Left renal cortex interstitium (tissue), 4 donors: ENCODE data around the gene ITGA11. TPM values are rescaled to one million over a fixed set of nuclear protein-coding genes. Genes with fewer than 3 reads are reported as not detected.

Source experiments
- DNase-seq, 4 donors: peaks; one replicate each; pipeline ENCODE4 v3.0.0-alpha.2; 2013; ENCODE audit warnings: low read depth in 4 of 4, low spot score in 2 of 4, missing footprints in 1 of 4
- polyA plus RNA-seq, 4 donors: library from polyadenylated mRNA; unstranded; fragments of 120-200 nt; gene quantifications; one replicate each; pipeline ENCODE4 v1.2.1, GENCODE V29; 2013; ENCODE audit not compliant: insufficient read length in 4 of 4

The ITGA11 gene
- polyA plus RNA-seq, 4 donors = 2.6 to 5.8 (median 4.1) TPM

DNA sequence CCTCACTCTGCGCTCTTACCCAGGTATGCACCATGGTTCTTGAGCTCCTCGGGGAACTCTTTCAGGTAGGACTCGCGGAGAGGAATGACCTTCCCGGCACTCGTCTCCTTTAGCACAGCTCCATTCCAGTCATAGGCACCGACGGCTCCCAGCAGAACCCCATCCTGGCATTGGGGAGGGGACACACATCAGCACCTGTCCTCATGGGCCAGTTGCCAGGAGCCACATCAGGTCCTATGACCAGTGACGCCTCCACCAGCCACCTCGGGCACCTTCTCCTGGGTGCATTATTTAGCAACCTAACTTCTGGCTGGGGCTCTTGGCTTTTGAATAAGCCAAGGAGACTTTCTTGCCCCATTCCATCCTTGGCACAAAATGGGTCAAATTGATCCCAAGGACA, 92.5 kb downstream of the ITGA11 start:
- no peak for DNase-seq

GRCh38 chr15:68337826-68338225, 94.1 kb downstream of the ITGA11 start:
- no peak for DNase-seq

DNA sequence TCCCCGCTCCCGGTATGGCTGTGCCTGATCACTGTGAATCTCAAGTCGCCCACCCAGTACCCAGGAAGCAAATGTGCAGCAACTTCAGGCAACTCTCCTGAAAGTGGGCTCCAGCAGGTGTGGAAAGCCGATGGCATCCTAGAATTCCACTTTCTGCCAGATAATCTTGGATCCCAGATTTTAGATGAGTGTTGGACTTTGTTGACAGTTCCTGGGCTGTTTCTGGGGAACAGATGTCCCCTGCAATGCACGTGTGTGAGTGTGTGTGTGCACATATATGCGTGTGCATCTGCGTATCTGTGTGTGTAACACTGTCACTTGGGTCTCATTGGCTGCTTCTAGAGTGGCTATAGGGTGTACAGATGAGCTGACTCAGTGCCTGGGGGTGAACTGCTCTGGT, 95.4 kb downstream of the ITGA11 start:
- DNase-seq = no peak

GRCh38 chr15:68335655-68336054, 96.3 kb downstream of the ITGA11 start:
- no peak for DNase-seq

- DNase-seq = no peak
These were observed 96.7 kb downstream of the ITGA11 start for GRCh38 chr15:68335251-68335650.

DNA sequence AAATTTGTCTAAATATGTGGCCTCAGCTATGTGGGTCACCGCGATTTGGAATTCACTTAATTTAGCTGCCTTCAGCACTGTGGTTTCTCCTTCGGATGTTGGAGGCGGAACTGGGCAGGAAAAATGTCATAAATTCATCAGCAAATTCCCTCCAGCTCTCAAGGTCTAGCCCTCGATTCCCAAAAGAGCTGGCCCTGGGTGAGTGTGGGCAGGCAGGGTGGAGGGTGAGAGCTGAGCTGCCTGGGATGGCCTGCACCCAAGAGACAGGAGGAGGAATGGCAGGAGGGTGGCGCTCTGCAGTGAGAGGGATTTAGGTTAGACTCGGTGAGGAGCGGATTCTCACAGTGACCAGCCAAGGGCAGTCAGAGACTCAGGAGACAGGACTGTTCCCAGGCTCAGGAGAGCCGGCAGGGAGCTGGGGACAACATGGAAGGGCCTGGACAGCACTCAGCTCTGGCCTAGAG, 97.3 kb downstream of the ITGA11 start:
- no peak for DNase-seq

DNA sequence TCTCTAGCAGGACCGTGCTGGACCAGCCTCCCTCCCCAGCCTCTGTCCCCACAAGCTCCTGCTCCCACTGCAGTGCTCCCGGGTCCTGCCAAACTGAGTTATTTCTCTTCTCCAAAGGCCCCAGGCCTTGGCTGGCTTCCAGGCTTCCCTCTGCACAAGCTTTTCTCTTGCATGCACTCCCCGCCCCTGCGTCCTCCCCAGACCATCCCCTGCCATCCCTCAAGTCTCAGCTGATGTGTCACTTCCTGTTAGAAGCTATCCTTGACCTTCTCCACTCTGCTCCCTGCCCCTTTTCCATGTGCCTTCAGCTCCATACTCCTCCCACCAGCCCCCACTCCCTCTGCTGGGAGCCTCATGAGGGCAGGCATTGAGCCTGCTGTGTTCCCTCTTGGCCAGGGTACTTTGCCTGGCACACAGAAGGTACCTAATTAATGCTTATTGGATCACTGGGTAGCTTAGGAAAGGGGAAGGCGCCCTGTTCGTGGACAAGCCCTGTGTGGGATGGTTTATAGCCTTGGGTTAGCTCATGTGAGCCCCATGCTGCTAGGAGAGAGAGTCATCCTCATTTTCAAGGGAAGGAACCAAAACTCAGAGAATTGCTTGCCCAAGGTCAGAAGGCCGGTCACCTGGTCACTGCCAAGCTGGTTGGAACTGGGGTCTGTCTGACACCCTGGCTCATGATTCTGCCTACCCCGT, 98.0 kb downstream of the ITGA11 start:
- DNase-seq = no peak

DNA sequence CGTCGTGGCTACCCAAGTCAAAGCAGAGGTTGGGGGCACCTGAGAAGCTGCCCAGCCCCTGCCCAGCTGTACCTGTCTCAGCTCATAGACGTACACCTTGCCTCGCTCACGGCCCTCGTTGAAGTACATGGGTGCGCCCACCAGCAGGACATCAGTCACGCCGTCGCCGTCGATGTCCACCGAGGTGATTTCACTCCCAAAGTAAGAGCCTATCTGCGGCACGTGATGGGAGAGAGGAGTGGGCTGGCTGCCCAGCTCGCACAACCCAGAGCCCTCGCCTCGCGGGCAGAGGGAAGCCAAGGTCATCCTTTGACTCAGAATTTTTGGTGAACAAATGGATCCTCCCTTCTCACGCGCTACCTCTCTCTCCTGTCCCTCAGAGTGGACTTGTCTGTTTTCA, 99.7 kb downstream of the ITGA11 start:
- DNase-seq = no peak

GRCh38 chr15:68330901-68331300, 101.1 kb downstream of the ITGA11 start:
- DNase-seq = no peak

DNA sequence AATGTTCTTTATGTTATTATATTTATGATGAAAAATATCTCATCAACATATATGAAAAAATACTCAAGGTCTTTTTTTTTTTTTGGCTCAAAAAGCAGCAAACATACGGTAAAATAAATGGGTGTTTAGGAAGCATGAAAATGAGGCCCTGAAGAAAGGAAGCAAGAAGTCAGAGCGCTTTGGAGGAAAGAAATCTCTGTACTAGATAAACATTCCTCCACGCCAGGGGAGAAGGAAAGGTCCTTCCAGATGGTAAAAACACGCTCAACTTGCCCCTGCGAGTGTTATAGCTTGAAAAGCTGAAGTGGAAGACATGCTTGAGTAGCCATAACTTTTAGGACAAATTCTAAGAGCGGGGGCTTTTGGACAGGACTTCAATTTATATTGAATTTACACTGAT, 101.5 kb downstream of the ITGA11 start:
- no peak for DNase-seq

GRCh38 chr15:68328964-68329363, 103.0 kb downstream of the ITGA11 start:
- no peak for DNase-seq

- DNase-seq = no peak
These were observed 103.5 kb downstream of the ITGA11 start for GRCh38 chr15:68328443-68328842.

DNA sequence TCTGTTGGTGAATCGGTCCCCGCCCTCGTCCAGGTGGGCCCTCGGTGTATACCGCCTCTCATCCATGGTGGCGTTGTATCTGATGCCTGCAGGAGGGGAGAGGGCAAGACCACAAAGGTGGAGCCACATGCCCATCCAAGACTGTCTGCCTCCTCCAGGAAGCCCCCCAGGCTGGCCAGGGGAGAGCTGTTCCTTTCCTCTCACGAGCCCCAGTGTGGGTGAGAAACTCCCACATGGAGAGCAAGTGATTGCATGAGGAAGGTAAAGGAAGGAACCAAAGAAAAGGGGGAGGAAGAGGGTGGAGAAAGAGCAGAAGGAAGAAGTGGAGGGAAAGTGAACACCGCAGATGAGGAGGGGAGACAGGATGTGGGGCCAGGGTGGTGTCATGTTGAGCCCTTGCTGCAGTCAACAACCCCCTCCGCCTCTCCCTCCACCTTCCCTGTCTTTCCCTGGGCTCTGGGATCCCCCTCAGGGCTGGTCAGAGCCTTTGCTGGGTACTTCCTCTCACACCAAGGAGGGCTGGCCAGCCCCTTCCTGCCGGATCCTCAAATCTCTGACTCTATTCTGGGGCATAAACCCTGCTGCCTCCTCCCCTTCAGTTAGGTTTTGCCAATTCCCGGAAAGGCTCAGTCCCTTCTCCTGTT, 105.1 kb downstream of the ITGA11 start:
- no peak for DNase-seq

DNA sequence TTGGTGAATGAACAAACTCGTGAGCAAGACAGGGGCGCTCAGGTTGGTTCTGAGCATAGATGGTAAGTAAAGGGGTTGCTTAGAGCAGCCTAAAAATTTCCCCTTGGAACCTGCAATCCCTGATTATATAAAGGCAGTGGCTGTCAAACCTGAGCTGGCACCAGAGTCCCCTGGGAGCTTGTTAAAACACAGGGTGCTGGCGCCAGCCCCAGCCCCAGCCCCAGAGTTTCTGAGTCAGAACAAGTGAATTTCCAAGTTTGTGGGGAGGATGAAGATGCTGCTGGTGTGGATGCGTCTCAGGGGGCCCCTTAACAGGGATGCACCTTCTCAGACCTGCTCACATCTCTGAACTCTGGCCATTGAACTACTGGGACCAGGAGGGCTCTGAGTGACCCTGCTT, 106.2 kb downstream of the ITGA11 start:
- no peak for DNase-seq

DNA sequence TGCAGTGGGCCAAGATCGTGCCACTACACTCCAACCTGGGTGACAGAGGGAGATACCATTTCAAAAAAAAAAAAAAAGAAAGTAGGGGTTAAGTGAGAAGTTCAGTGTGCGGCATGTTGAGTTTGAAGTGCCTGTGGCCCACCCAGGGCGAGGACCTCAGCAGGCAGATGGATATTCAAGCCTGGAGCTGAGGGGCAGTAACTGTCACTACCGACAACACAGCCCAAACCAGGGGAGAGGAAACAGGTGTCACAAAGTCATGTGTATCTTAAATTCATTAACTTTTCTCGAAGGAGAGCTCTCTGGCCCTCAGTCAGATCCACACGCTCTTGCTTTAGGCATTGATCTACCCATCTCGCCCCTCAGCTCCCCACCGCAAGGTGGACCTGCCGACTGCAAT, 109.2 kb downstream of the ITGA11 start:
- no peak for DNase-seq

DNA sequence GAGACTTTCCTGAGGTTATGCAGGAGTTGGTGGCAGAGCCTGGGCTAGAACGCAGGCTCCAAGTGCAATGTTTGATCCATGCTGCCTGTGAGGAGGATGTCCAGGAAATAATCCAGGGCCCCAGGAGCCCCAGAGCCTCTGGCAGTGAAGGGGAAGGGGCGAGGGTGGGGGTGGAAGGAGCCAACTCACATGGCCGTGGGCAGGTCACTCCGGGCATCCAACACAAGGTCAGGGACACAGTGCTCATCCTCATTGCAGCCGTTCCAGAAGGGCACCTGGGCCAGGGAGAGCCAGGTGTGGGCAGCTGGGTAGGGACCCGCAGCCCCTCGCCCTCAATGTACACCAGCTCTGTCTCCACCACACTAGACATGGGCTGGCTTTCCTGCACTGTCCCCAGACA, 110.7 kb downstream of the ITGA11 start:
- no peak for DNase-seq

GRCh38 chr15:68319997-68320396, 112.0 kb downstream of the ITGA11 start:
- no peak for DNase-seq

DNA sequence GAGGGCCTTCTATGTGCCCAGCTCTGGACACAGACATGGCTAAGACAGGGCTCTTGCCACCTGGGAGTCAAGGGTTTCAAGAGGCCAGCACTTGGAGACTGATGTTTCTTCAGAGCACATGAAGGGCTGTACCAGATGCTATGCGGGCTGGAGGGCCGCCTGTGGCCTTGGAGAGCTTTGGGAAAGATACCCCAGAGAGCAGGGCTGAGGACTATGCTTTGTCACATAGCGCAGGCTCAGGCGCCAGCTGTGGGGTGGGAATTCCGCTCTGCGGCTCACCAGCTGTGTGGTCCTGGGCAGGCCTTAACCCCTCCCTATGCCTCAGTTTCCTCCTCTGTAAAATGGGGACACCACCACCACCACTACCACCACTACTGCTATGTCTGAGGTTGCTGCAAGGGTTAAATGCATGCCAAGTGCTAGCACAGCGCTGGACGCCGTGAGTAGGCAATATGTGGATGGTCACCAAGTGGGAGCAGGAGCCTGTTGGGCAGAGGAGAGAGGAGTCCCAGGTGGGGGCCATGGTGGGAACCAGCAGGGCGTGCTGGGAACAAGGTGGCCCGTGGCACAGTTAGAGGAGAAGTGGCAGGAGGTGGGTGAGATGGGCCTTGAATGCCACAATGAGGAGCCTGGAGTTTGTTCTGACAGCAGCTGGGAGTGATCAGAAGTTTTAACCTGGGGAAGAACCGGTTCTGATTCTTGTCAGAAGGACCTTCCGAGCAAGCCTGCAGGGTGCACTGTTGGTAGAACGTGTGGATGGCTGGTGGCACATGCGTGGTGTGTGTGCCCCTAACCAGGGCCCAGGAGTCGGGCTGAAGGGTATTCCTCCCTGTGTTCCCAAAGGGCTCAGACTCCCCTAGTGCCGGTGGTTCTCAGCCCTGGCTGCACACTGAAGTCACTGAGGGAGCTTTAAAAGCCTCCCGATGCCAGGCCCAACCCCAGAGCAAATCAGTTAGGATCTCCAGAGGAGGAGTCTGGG, 112.7 kb downstream of the ITGA11 start:
- DNase-seq = no peak

DNA sequence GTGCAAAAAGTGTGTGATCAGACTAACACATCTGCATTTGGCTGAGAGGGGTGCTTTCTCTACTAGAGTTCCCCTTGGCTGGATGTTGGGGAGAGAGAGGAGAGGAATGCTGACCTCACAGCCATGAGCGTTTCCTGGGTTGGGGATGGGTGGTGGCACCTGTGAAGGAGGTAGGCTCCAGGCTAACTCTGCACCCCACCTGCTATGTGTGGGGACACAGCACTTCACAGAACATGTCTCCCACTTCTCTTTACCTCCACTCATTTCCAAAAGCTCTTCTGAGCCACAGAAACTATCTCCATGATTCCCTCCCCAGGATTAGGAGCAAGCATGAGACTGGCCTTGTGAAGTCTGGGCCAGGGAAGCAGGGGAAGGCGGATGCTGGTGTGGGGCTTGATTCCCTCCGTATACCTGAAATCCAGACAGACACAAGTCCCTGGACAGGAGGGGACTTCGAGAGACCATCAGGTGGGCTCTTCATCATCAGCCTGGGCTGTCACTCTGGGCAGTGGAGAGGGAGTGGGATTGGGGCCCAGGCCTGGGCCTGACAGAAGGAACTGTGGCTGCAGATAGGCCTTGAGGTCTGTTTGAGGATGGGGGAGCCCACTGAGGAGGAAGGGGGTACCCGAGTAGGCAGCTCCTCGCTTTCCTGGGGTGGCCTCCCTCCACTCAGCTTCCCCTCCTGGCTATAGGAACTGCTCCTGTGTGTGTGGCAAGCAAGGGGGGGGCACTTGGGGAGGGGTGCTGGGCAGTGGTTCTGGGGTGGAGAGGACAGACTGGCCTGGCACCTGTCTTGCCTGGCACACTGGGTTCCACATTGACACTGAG, 113.7 kb downstream of the ITGA11 start:
- no peak for DNase-seq

DNA sequence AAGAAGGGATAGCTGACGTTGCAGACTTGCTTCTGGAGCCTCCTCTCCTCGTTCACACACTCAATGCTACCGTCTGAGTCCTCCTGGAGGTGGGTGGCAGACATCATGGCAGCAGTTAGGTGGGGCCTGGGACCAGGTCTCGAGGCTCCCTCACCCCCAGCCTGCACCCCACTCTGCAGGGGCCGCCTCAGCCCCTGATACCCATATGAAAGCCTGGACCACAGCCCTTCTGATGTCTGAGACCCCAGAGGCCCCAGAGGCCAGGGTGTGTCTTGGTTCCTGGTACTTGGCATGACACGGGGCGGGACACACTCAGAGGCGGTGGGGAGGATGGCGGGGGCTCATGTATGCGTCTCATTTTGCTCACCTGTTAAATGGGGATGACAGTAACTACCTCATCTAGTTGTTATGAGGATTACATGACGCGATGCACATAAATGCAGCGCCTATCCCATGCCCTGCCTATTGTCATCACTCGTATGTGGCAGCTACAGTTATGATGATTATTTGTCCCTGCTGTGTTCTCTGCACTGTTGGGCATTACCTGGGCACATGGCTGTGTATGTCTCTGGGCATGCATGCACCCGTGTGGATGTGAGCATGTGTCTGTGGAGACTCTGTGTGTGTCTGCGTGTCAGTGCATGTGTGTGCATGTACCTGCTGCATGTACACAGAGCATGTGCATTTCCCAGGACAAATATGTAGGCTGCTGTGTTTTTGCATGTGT, 114.5 kb downstream of the ITGA11 start:
- DNase-seq = no peak
